ENCODE data around the gene FNTB.

The FNTB gene

GRCh38 chr14:65096323-65097089 is 109.8 kb downstream of the FNTB start:
- Histone ChIP-seq H3K4me3 (ENCODE audit: control insufficient read depth in 1 of 7, extremely low read depth in 1 of 7, insufficient read depth in 4 of 7, low read depth in 2 of 7, low read length in 6 of 7) (peak overlapping the region in 2 of 7 experiments; percentile 14 to 45), H3K27ac (ENCODE audit: insufficient read depth in 1 of 2, low read depth in 1 of 2, low read length in 2 of 2, poor library complexity in 1 of 2, severe bottlenecking in 2 of 2) (peak overlapping the region in 1 of 2 experiments; percentile 44), H3K36me3 (ENCODE audit: control insufficient read depth in 4 of 4, insufficient read depth in 4 of 4, low read length in 3 of 4) (peaks cover 31 to 71% (median 44%) of the 10 kb centered on the region in 4 experiments), H3K4me1 (ENCODE audit: control extremely low read depth in 1 of 4, control insufficient read depth in 4 of 4, insufficient read depth in 4 of 4, low read length in 3 of 4) (peaks cover 35 to 62% (median 41%) of the 10 kb centered on the region in 4 experiments), H3K9me3 (ENCODE audit: control extremely low read depth in 1 of 5, control insufficient read depth in 4 of 5, insufficient read depth in 2 of 5, low read depth in 1 of 5, low read length in 4 of 5) (no peaks in the 10 kb centered on the region), H3K27me3 (replicated peaks in 2 of 5; ENCODE audit: control insufficient read depth in 4 of 5, insufficient read depth in 5 of 5, low read length in 4 of 5) (no peaks in the 10 kb centered on the region)
- POLR2A ChIA-PET, result no interaction called here
- WGBS (ENCODE audit: insufficient coverage), result 97% methylated on average over 3 of the region's 6 CpGs
- peak in 1 of 3 donors; percentile 28 for DNase-seq
- CTCF ChIA-PET, result interaction anchor here (1.4 kb wide), 1 partner anchor 20 kb away, joined by 3 read pairs; no protein-coding TSS in a partner anchor

DNA sequence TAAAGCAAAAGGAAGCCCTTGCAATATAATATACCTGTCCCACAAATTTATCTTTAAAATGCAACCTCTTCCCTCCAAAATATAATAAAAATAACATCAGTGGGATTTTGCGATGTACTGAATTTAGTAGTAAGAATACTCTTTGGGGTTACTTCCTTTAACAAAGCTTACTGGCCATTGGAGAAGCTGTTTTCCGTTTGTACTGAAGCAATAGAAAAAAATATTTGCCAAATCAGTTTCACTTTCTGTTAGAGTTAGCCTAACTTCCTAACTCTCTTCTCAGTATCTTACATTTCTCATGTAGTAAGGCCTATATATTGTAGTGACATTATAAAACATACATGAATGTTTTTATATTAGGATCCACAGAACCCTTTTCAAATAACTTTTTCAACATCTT is 111.9 kb downstream of the FNTB start:
- Histone ChIP-seq H3K27ac (ENCODE audit: insufficient read depth in 1 of 2, low read depth in 1 of 2, low read length in 2 of 2, poor library complexity in 1 of 2, severe bottlenecking in 2 of 2) (peak overlapping the region in 1 of 2 experiments; percentile 61), H3K27me3 (replicated peaks in 2 of 5; ENCODE audit: control insufficient read depth in 4 of 5, insufficient read depth in 5 of 5, low read length in 4 of 5) (no peaks in the 10 kb centered on the region), H3K4me3 (ENCODE audit: control insufficient read depth in 1 of 7, extremely low read depth in 1 of 7, insufficient read depth in 4 of 7, low read depth in 2 of 7, low read length in 6 of 7) (peak overlapping the region in 6 of 7 experiments; percentile 8 to 70 (median 56)), H3K4me1 (ENCODE audit: control extremely low read depth in 1 of 4, control insufficient read depth in 4 of 4, insufficient read depth in 4 of 4, low read length in 3 of 4) (peaks cover 36 to 70% (median 47%) of the 10 kb centered on the region in 4 experiments), H3K9me3 (ENCODE audit: control extremely low read depth in 1 of 5, control insufficient read depth in 4 of 5, insufficient read depth in 2 of 5, low read depth in 1 of 5, low read length in 4 of 5) (no peaks in the 10 kb centered on the region), H3K36me3 (ENCODE audit: control insufficient read depth in 4 of 4, insufficient read depth in 4 of 4, low read length in 3 of 4) (peaks cover 19 to 50% (median 27%) of the 10 kb centered on the region in 4 experiments)
- no CpG with 5 or more reads among the region's 2 CpGs for WGBS (ENCODE audit: insufficient coverage)
- POLR2A ChIA-PET, result interaction anchor here (0.6 kb wide), 2 partner anchors 18 to 623 kb away, joined by 3 to 4 read pairs; no protein-coding TSS in a partner anchor
- CTCF ChIA-PET, result interaction anchor here (1.2 to 1.3 kb wide), 2 partner anchors 24 to 54 kb away, joined by 3 to 4 read pairs; no protein-coding TSS in a partner anchor
- peak; percentile 71 to 90 (median 85) for DNase-seq

DNA sequence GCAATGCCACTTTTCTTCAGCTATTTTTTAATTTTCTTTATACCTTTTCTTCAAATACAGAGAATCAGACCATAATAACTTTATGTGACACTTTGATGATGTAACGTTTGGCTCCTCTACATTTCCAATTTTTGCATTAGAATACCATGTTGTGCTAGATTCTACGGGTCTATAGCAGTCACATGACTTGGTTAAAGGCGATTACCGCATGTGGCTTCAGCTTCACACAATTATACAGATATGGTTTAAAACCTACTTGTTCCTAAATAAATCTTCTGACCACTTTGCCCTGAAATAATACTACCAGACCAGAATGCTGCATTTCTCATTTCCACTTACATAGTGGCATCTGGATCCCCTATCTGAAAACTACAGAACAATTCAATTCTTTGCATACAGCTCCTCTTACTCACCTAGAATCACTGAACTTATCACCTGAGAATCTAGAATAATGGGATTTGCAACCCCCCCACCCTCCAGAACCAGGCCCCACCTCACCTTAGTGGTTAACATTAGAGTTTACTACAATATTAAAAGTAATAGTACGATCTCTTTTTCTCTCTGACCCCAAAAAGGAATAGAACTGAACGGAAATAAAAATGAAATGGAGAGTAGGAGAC is 114.3 kb downstream of the FNTB start:
- DNase-seq, result peak in 2 of 3 donors; percentile 44 to 59
- Histone ChIP-seq H3K9me3 (ENCODE audit: control extremely low read depth in 1 of 5, control insufficient read depth in 4 of 5, insufficient read depth in 2 of 5, low read depth in 1 of 5, low read length in 4 of 5) (no peaks in the 10 kb centered on the region), H3K36me3 (ENCODE audit: control insufficient read depth in 4 of 4, insufficient read depth in 4 of 4, low read length in 3 of 4) (peaks cover 7 to 26% (median 11%) of the 10 kb centered on the region in 4 experiments), H3K27ac (ENCODE audit: insufficient read depth in 1 of 2, low read depth in 1 of 2, low read length in 2 of 2, poor library complexity in 1 of 2, severe bottlenecking in 2 of 2) (peak overlapping the region; percentile 86 to 95), H3K4me1 (ENCODE audit: control extremely low read depth in 1 of 4, control insufficient read depth in 4 of 4, insufficient read depth in 4 of 4, low read length in 3 of 4) (peaks cover 35 to 60% (median 42%) of the 10 kb centered on the region in 4 experiments), H3K4me3 (ENCODE audit: control insufficient read depth in 1 of 7, extremely low read depth in 1 of 7, insufficient read depth in 4 of 7, low read depth in 2 of 7, low read length in 6 of 7) (peak overlapping the region in 6 of 7 experiments; percentile 85 to 98 (median 92)), H3K27me3 (replicated peaks in 2 of 5; ENCODE audit: control insufficient read depth in 4 of 5, insufficient read depth in 5 of 5, low read length in 4 of 5) (no peaks in the 10 kb centered on the region)
- CTCF ChIA-PET, result interaction anchor here (1.1 to 1.2 kb wide), 2 partner anchors 12 to 107 kb away, joined by 3 to 5 read pairs; no protein-coding TSS in a partner anchor
- POLR2A ChIA-PET, result interaction anchor here (0.6 to 1.0 kb wide), 2 partner anchors 56 to 213 kb away, joined by 3 to 4 read pairs; no protein-coding TSS in a partner anchor
- 12% methylated on average over 3 of the region's 6 CpGs for WGBS (ENCODE audit: insufficient coverage)

DNA sequence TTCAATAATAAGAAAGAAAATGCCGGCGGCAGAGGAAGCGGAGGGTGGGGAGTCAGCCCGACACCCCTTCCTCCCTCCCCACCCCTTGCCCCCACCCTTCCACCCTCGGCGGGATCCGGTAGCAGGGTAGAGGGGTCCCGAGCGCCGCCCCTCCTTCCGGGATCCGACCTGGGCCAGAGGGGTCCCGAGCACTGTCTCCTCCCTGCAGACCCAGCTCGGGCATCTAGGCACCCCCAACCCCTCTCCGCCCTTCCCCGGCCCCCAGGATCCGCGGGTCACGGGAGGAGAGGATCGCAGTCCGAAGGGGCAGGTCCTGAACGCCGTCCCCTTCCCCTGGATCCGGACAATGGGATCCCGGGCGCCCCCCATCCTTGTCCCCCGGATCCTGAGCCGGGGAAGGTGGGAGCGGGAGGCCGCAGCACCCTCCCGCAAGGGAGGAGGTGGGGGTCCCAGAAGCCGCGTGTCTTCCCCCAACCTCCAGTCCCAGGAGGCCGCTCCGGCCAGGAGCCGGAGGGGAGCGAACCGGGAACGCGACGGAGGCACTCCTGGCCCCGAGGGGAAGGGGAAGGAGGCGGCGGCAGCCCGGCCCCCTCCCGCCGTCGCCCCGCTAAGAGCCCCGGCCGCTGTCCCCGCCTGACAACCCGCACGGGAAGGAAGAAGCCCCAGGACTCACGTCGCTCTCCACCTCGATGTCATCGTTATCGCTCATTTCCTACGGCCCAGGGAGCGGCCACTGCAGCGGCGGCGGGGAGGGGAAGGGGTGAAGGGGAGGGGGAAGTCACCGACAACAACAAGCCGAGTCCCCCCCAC is 115.1 kb downstream of the FNTB start:
- peaks cover 6 to 18% (median 8%) of the 10 kb centered on the region in 4 experiments for H3K36me3 ChIP-seq (ENCODE audit: control insufficient read depth in 4 of 4, insufficient read depth in 4 of 4, low read length in 3 of 4)
- peak overlapping the region; percentile 85 to 98 (median 94) for H3K4me3 ChIP-seq (ENCODE audit: control insufficient read depth in 1 of 7, extremely low read depth in 1 of 7, insufficient read depth in 4 of 7, low read depth in 2 of 7, low read length in 6 of 7)
- H3K27me3 ChIP-seq (replicated peaks in 2 of 5; ENCODE audit: control insufficient read depth in 4 of 5, insufficient read depth in 5 of 5, low read length in 4 of 5), result no peaks in the 10 kb centered on the region
- 0% methylated on average over 28 of the region's 66 CpGs for WGBS (ENCODE audit: insufficient coverage)
- DNase-seq, result peak in 2 of 3 donors; percentile 71 to 80
- POLR2A ChIA-PET, result interaction anchor here (1.2 kb wide), 1 partner anchor 57 kb away, joined by 3 read pairs; no protein-coding TSS in a partner anchor
- no peaks in the 10 kb centered on the region for H3K9me3 ChIP-seq (ENCODE audit: control extremely low read depth in 1 of 5, control insufficient read depth in 4 of 5, insufficient read depth in 2 of 5, low read depth in 1 of 5, low read length in 4 of 5)
- peak overlapping the region; percentile 86 to 95 for H3K27ac ChIP-seq (ENCODE audit: insufficient read depth in 1 of 2, low read depth in 1 of 2, low read length in 2 of 2, poor library complexity in 1 of 2, severe bottlenecking in 2 of 2)
- H3K4me1 ChIP-seq (ENCODE audit: control extremely low read depth in 1 of 4, control insufficient read depth in 4 of 4, insufficient read depth in 4 of 4, low read length in 3 of 4), result peaks cover 37 to 60% (median 42%) of the 10 kb centered on the region in 4 experiments
- CTCF ChIA-PET, result interaction anchor here (1.1 to 1.2 kb wide), 3 partner anchors 12 to 106 kb away, joined by 3 to 5 read pairs (median 3); no protein-coding TSS in a partner anchor

- ChIA-PET CTCF (interaction anchor here (1.2 kb wide), 1 partner anchor 15 kb away, joined by 3 read pairs; no protein-coding TSS in a partner anchor), POLR2A (interaction anchor here (1.2 kb wide), 1 partner anchor 58 kb away, joined by 3 read pairs; no protein-coding TSS in a partner anchor)
- Histone ChIP-seq H3K27ac (ENCODE audit: insufficient read depth in 1 of 2, low read depth in 1 of 2, low read length in 2 of 2, poor library complexity in 1 of 2, severe bottlenecking in 2 of 2) (peak within 1 kb of the TSS; percentile 86 to 95), H3K9me3 (ENCODE audit: control extremely low read depth in 1 of 5, control insufficient read depth in 4 of 5, insufficient read depth in 2 of 5, low read depth in 1 of 5, low read length in 4 of 5) (no peaks in the 10 kb centered on the region), H3K36me3 (ENCODE audit: control insufficient read depth in 4 of 4, insufficient read depth in 4 of 4, low read length in 3 of 4) (peaks cover 2 to 10% (median 3%) of the 10 kb centered on the region in 4 experiments), H3K4me1 (ENCODE audit: control extremely low read depth in 1 of 4, control insufficient read depth in 4 of 4, insufficient read depth in 4 of 4, low read length in 3 of 4) (peaks cover 34 to 60% (median 44%) of the 10 kb centered on the region in 4 experiments), H3K27me3 (replicated peaks in 2 of 5; ENCODE audit: control insufficient read depth in 4 of 5, insufficient read depth in 5 of 5, low read length in 4 of 5) (no peaks in the 10 kb centered on the region), H3K4me3 (ENCODE audit: control insufficient read depth in 1 of 7, extremely low read depth in 1 of 7, insufficient read depth in 4 of 7, low read depth in 2 of 7, low read length in 6 of 7) (peak within 1 kb of the TSS; percentile 85 to 98 (median 94))
- DNase-seq, result peak; percentile 99 to 100 (median 99)
- 0% methylated on average over 33 of the region's 61 CpGs for WGBS (ENCODE audit: insufficient coverage)
Observed at GRCh38 chr14:65102441-65103149, 115.9 kb downstream of the FNTB start, which contains the start of gene MAX. MAX (minus strand) TSS chr14:65102517; CDS start chr14:65102339, 178 bp downstream.

Data from common myeloid progenitor, CD34-positive (primary cell).